ENCODE results near the gene MESD. TPM values are rescaled to one million over a fixed set of nuclear protein-coding genes. Genes with fewer than 3 reads are reported as not detected.

MESD gene
- total RNA-seq, 4 donors from 2014 or later: 20.3 to 48.7 (median 27.1) TPM

DNA sequence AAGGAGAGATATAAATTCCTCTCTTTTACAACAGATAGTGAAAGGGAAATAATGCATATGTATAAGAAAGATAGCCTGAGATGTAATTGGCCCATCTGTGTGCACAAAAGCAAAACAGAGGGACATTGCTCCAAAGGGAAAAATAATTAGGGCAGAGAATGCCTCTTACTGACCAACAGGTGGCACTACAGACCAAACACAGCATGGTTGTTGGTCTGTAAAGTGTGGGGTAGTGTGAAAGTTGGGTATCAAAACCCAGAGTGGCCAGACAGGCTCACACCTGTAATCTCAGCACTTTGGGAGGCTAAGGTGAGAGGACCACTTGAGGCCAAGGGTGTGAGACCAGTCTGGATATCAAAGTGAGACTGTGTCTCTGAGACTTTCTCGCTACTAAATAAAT, 6.6 kb upstream of the MESD start:
- TF ChIP-seq, protein P1, sequence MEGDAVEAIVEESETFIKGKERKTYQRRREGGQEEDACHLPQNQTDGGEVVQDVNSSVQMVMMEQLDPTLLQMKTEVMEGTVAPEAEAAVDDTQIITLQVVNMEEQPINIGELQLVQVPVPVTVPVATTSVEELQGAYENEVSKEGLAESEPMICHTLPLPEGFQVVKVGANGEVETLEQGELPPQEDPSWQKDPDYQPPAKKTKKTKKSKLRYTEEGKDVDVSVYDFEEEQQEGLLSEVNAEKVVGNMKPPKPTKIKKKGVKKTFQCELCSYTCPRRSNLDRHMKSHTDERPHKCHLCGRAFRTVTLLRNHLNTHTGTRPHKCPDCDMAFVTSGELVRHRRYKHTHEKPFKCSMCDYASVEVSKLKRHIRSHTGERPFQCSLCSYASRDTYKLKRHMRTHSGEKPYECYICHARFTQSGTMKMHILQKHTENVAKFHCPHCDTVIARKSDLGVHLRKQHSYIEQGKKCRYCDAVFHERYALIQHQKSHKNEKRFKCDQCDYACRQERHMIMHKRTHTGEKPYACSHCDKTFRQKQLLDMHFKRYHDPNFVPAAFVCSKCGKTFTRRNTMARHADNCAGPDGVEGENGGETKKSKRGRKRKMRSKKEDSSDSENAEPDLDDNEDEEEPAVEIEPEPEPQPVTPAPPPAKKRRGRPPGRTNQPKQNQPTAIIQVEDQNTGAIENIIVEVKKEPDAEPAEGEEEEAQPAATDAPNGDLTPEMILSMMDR (IDR thresholded peaks at IDR 0.05): peak in 4 of 6 experiments; percentile 21 to 52 (median 44)
- no peak for TF ChIP-seq POLR2A (IDR thresholded peaks at IDR 0.05)
- no peak overlapping the region for H3K4me3 ChIP-seq
- peaks cover 0 to 6% (median 0%) of the 10 kb centered on the region in 4 donors for H3K4me1 ChIP-seq
- DNase-seq: no peak
- H3K9me3 ChIP-seq: no peaks in the 10 kb centered on the region
- H3K36me3 ChIP-seq: no peaks in the 10 kb centered on the region
- no peaks in the 10 kb centered on the region for H3K27me3 ChIP-seq
- H3K27ac ChIP-seq: no peak overlapping the region

DNA sequence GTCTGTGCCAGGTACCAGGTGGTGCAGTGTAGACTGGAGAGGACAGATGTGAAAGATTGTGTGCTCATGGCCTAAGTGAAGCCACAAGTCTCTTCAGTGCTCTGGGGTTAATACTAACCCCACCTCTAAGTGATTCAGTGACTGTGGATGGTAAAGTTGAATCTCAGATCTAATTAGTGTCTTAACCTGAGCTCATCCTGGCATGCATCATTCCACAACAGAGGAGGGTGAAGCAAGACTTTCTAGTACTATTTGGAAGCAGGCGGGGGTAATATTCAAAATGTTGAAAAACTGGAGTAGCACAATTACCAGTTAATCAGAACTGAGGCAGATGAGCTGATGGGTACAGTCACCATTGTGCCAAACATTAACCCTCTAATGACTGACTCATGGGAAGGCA, 2.8 kb upstream of the MESD start:
- Histone ChIP-seq H3K27ac (no peak overlapping the region), H3K4me3 (no peak overlapping the region), H3K27me3 (no peaks in the 10 kb centered on the region), H3K4me1 (peaks cover 0 to 26% (median 3%) of the 10 kb centered on the region in 4 donors), H3K9me3 (no peaks in the 10 kb centered on the region), H3K36me3 (no peaks in the 10 kb centered on the region)
- TF ChIP-seq, protein P1 (IDR thresholded peaks at IDR 0.05): no peak
- no peak for TF ChIP-seq POLR2A (IDR thresholded peaks at IDR 0.05)
- DNase-seq: no peak

DNA sequence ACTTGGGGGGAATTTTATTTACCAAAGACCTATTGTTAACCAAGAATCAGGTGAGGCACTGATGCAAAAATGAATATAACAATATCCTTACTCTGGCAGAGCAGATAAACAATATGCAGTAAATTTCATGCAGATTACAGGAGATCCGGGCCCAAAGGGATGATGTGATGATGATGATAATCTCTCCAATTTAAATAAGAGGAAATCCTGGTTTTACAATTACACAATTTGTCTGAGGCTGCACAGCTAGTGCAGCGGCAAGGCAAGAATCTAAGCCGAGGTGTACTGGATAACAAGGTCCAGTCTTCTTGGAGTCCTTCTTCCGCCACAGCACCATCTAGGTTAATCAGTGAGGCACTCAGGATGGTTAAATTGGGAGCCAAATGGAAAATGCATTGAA, 2.4 kb upstream of the MESD start:
- TF ChIP-seq, protein P1 (IDR thresholded peaks at IDR 0.05): no peak
- TF ChIP-seq POLR2A (IDR thresholded peaks at IDR 0.05): no peak
- no peak overlapping the region for H3K4me3 ChIP-seq
- no peaks in the 10 kb centered on the region for H3K9me3 ChIP-seq
- no peaks in the 10 kb centered on the region for H3K27me3 ChIP-seq
- no peak for DNase-seq
- H3K4me1 ChIP-seq: peaks cover 0 to 30% (median 3%) of the 10 kb centered on the region in 4 donors
- H3K36me3 ChIP-seq: no peaks in the 10 kb centered on the region
- no peak overlapping the region for H3K27ac ChIP-seq

DNA sequence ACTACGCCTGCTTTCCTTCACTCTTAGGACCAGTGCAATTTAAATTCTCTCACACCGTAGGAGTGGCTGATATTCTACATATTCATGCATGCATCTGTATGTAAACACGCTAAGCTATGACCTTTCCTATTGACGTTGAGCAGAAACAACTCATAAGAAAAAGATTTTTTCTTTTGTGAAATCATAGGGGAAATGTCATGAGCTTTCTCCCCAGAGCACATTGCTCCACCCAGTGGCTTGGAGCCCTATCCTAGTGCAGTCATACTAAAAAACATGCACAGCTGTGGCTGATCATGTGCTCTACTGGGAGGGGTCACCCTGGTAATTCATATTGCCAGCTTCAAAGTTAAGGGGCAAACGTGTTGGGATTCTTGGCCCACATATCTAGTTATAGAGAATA, 1.8 kb upstream of the MESD start:
- TF ChIP-seq, protein P1 (IDR thresholded peaks at IDR 0.05): no peak
- no peak for TF ChIP-seq POLR2A (IDR thresholded peaks at IDR 0.05)
- Histone ChIP-seq H3K9me3 (no peaks in the 10 kb centered on the region), H3K4me1 (peaks cover 0 to 31% (median 3%) of the 10 kb centered on the region in 4 donors), H3K27me3 (no peaks in the 10 kb centered on the region), H3K27ac (peak overlapping the region in 3 of 4 donors; percentile 13 to 42 (median 40)), H3K4me3 (no peak overlapping the region), H3K36me3 (no peaks in the 10 kb centered on the region)
- peak in 1 of 3 donors; percentile 68 for DNase-seq

DNA sequence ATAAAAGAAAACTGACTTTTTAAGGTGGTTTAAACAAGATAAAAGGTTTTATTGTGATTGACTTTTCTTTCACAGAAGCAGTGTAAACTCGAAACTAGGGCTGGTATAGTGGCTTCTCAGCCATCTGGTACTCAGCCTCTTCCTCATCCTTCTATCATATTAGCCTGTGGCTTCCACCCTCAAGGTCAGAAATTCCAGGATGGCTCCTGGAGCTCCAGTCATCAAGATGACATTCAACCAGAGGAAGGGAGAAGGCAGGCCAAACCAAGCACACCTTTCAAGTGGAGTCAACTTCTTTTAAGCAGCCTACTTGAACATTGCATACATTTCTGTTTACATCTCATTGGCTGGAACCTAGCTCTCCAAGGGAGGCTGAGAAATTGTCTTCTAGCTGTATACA, 1.3 kb upstream of the MESD start:
- Histone ChIP-seq H3K4me1 (peaks cover 0 to 31% (median 3%) of the 10 kb centered on the region in 4 donors), H3K27me3 (no peaks in the 10 kb centered on the region), H3K27ac (peak overlapping the region in 3 of 4 donors; percentile 13 to 42 (median 40)), H3K36me3 (no peaks in the 10 kb centered on the region), H3K9me3 (no peaks in the 10 kb centered on the region), H3K4me3 (no peak overlapping the region)
- no peak for DNase-seq
- TF ChIP-seq, protein P1 (IDR thresholded peaks at IDR 0.05): no peak
- TF ChIP-seq POLR2A (IDR thresholded peaks at IDR 0.05): no peak

DNA sequence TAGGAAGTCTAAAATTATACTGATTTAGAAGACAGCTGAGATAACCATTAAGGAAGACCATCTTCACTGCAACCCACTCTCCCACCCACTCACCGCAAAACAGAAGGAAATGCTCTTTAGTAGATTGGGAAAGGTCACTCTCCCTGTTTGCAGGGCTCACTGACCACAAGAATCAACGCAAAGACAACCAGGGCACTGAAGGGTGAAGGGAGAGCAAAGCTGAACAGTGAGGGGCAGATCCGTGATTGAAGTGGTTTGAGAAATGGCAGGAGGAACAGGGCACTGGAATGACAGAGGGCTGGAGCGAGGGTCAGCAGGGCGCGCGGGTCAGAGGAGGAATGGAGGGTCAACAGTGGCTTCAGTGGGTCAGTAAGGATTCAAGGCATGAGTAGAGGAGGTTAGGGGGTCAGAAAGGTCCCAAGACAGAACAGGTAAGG, 520 bp downstream of the MESD start:
- Histone ChIP-seq H3K36me3 (no peaks in the 10 kb centered on the region), H3K9me3 (no peaks in the 10 kb centered on the region), H3K4me1 (peaks cover 0 to 31% (median 3%) of the 10 kb centered on the region in 4 donors), H3K4me3 (peak overlapping the region; percentile 65 to 99 (median 92)), H3K27me3 (no peaks in the 10 kb centered on the region), H3K27ac (peak overlapping the region; percentile 85 to 94 (median 89))
- TF ChIP-seq, protein P1 (IDR thresholded peaks at IDR 0.05): no peak
- no peak for TF ChIP-seq POLR2A (IDR thresholded peaks at IDR 0.05)
- no peak for DNase-seq

Data from Peyer's patch (tissue), 4 donors.